Measurements from ENCODE around the gene HTRA3.

HTRA3 gene

DNA sequence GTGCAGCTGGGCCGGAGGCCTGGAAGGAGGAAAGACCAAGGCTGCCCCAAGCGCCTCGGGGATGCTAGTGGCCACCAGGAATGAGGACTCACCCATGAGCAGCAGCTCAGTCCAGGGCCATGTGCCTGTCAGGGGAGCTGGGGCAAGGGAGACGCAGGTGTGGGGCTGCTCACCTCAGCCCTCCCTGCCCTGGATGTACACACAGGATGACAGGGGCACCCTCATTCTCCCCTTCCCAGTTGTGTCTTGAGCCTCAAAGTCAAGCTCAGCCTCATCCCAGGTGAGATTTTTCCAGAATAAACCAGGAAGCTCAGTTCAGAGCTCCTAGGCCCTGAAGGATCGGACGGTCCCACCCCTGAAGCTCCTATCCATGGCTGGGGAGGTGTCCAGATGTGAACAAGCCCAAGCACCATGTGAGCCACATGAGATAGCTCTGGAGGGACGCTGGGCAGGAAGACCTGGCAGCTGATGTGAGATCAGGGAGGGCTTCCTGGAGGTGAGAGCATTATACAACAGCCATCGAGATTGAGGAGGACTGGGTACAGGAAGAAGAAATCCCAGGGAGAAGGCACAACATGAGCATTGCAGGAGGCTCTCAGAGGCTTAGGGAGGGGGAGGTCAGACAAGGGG, 23.0 kb downstream of the HTRA3 start:
- DNase-seq (ENCODE audit: low read depth in 1 of 2, low spot score in 1 of 2): no peak
- in situ Hi-C loops (cut with HindIII; ENCODE audit: low pct_unique_long_range_greater_than_20kb, low sequenced_read_pairs): no loop called here
- no peak for TF ChIP-seq JUND (IDR thresholded peaks at IDR 0.05; ENCODE audit: low read depth)

DNA sequence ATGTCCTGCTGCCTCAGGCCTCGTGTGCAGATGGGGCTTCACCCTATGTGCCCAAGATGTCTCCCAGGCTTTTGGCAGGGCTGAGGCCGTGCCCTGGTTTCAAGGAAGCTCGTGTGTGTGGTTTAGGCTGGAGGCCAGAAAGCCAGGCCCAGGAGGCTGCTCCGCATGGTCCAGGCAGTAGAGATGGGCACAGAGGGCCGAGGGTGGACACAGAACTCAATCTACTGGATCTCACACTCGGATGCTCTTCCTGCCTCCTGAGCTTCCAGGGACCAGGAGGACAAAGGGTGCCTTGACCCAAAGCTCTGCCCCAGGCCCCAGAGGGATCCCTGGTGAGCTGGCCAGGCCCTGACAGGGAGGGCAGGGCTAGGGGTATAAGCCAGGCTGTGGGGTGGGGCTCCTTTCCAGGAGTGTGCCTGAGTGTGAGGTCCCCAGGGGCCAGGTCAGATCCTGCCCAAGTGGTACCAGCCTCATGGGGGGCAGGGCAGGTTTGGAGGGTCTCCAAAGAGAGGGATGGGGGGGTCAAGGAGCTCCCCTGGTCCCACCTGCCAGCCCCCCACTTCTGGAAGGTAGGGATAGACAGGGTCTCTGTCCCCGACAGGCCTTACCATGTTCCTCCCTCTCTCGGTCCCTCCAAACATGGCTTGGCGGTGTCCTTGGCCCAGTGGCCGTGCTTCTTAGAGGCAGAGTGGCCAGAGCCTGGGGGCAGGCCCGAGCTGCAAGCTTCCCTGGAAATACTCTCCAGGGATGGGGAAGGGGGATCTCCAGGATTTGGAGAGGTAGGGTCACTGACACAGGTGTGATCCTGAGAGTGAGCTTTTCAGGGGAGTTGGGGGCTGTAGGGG, 23.8 kb downstream of the HTRA3 start:
- in situ Hi-C loops (cut with HindIII; ENCODE audit: low pct_unique_long_range_greater_than_20kb, low sequenced_read_pairs): no loop called here

DNA sequence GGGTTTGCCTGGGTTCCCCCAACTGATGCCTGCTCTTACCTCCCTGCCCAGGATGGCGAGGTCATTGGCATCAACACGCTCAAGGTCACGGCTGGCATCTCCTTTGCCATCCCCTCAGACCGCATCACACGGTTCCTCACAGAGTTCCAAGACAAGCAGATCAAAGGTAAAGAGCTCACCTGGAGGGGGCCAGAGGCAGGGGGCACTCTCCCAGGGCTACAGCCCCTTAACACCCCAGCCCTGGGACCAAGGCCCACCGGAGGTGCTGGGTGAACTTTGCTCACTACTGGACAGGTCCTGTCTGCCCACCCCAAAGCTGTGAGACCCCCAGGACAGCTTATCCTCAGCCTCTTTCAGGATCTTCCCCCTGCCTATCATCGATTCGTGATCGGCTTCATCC, 24.5 kb downstream of the HTRA3 start:
- in situ Hi-C loops (cut with HindIII; ENCODE audit: low pct_unique_long_range_greater_than_20kb, low sequenced_read_pairs): no loop called here
- DNase-seq (ENCODE audit: low read depth in 1 of 2, low spot score in 1 of 2): no peak
- no peak for TF ChIP-seq JUND (IDR thresholded peaks at IDR 0.05; ENCODE audit: low read depth)

More for the DNA sequence above, 23.8 kb downstream of the HTRA3 start:
- no peak for TF ChIP-seq JUND (IDR thresholded peaks at IDR 0.05; ENCODE audit: low read depth)
- DNase-seq (ENCODE audit: low read depth in 1 of 2, low spot score in 1 of 2): no peak

DNA sequence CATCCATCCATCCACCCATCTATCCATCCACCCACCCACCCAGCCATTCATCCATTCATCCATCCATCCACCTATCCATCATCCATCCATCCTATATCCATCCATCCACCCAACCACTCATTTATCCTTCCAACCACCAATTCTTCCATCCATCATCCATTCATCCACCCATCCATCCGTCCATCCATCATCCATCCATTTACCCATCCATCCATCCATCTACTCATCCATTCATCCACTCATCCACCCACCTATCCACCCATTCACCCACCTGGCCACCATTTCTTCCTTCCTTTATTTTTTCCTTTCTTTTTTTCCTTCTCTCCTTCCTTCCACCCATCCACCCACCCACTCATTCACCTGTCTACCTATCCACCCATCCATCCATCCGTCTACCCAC, 25.2 kb downstream of the HTRA3 start:
- no peak for DNase-seq (ENCODE audit: low read depth in 1 of 2, low spot score in 1 of 2)
- TF ChIP-seq JUND (IDR thresholded peaks at IDR 0.05; ENCODE audit: low read depth): no peak

DNA sequence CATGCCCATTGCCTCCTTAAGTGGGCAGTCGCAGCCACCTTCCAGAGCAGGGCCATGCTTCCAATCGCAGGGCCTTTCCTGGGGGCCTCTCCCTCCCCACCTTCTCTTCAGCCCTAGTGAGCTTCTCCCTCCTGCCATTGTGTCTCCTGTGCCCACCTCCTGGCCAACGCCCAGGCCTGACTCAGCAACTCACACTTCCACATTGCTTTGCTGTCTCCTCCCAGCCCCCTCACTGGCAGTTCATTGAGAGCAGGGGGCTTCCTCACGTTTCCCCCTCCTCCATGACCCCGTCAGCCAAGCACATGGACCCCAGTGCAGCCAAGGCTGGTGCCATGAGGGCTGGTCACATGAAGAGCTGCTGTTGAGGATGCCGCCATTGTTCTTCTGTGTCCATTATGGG, 25.9 kb downstream of the HTRA3 start:
- no peak for TF ChIP-seq JUND (IDR thresholded peaks at IDR 0.05; ENCODE audit: low read depth)
- in situ Hi-C loops (cut with HindIII; ENCODE audit: low pct_unique_long_range_greater_than_20kb, low sequenced_read_pairs): no loop called here
- no peak for DNase-seq (ENCODE audit: low read depth in 1 of 2, low spot score in 1 of 2)

More for the DNA sequence above, 25.2 kb downstream of the HTRA3 start:
- in situ Hi-C loops (cut with HindIII; ENCODE audit: low pct_unique_long_range_greater_than_20kb, low sequenced_read_pairs): no loop called here

DNA sequence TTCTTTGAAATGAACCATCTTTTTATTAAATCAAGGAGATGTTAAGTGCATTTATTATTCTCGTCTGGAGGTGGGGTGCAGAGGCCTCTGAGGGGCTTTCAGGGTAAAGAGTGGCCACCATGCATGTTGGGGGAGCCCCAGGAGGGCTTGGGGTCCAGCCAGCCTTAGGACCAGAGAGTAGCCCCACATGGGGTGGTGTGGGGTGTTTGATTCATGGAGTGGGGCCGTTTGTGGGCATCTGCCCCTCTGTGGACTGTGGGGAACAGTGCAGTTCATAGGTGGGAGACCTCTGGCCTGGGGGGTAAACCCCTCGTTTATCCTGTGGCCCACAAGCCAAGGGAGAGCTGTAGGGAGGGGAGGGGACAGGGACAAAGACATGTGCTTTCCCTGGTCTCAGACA, 26.9 kb downstream of the HTRA3 start:
- in situ Hi-C loops (cut with HindIII; ENCODE audit: low pct_unique_long_range_greater_than_20kb, low sequenced_read_pairs): no loop called here
- DNase-seq (ENCODE audit: low read depth in 1 of 2, low spot score in 1 of 2): no peak
- TF ChIP-seq JUND (IDR thresholded peaks at IDR 0.05; ENCODE audit: low read depth): no peak

DNA sequence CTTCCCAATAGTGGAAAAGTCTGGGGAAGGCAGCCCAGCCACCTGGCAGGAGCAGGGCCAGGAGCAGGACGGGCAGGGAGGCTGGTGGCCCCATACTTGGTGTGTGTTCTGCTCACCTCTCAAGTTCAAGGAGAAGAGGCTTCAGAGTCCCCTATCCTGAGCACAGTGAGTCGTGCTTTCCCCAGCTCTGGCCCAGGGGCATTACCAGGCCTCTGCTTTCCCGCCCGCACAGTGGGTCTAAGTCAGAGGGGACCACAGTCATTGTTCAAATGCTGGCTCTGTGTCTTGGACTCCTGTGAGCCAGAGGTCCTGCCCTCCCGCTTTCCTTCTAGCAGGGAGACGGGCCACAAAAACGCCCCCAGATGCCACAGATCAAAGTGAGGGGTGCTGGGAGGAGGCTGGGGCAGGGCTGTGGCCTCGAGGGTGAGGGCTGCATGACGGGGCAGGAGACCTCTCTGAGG, 27.6 kb downstream of the HTRA3 start:
- no peak for TF ChIP-seq JUND (IDR thresholded peaks at IDR 0.05; ENCODE audit: low read depth)
- in situ Hi-C loops (cut with HindIII; ENCODE audit: low pct_unique_long_range_greater_than_20kb, low sequenced_read_pairs): no loop called here
- no peak for DNase-seq (ENCODE audit: low read depth in 1 of 2, low spot score in 1 of 2)

DNA sequence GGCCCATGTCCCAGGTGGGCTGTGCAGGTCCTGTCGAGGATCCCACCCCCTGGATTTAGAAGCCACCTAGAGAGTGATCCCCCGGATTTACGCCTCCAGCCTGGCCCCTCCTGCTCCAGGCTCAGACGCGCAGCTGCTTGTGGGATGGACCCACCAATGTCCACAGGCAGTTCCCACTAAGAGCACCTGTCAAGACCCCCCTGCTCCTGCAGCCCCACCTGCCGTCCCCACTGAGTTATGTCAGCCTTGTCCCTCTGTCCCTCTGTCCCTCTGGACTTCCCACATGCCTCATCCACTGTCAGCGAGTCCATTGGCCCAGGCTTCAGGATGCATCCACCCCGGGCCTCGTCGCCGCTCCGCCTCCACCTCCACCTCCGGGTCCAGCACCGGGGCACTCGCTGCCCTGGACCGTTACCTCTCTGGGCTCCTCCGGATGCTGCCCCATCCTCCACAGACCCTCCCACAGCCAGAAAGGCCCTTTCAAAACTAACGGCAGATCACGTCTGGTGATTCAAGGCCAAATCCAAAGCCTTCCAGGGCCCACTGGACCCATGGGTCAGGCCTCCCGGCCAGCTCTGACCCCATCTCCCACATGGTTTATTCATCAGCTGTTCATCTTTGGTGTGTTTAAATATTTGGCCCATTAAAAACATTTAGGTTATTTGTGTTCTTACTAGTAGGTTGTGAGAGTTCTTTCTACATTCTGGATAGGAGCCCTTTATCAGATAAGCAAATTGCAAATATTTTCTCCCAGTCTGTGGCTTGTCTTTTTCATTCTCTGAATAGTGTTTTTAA, 28.3 kb downstream of the HTRA3 start:
- TF ChIP-seq JUND (IDR thresholded peaks at IDR 0.05; ENCODE audit: low read depth): no peak
- in situ Hi-C loops (cut with HindIII; ENCODE audit: low pct_unique_long_range_greater_than_20kb, low sequenced_read_pairs): no loop called here
- no peak for DNase-seq (ENCODE audit: low read depth in 1 of 2, low spot score in 1 of 2)

DNA sequence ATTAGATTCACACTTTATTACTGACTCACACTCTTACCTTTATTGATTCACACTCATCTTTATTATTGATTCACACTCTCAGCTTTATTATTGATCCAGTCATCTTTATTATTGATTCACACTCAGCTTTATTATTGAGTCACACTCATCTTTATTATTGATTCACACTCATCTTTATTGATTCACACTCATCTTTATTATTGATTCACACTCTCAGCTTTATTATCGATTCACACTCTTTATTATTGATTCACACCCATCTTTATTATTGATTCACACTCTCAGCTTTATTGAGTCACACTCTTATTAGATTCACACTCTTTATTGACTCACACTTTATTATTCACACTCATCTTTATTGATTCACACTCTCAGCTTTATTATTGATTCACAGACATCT, 31.3 kb downstream of the HTRA3 start:
- TF ChIP-seq JUND (IDR thresholded peaks at IDR 0.05; ENCODE audit: low read depth): no peak
- in situ Hi-C loops (cut with HindIII; ENCODE audit: low pct_unique_long_range_greater_than_20kb, low sequenced_read_pairs): no loop called here
- no peak for DNase-seq (ENCODE audit: low read depth in 1 of 2, low spot score in 1 of 2)

DNA sequence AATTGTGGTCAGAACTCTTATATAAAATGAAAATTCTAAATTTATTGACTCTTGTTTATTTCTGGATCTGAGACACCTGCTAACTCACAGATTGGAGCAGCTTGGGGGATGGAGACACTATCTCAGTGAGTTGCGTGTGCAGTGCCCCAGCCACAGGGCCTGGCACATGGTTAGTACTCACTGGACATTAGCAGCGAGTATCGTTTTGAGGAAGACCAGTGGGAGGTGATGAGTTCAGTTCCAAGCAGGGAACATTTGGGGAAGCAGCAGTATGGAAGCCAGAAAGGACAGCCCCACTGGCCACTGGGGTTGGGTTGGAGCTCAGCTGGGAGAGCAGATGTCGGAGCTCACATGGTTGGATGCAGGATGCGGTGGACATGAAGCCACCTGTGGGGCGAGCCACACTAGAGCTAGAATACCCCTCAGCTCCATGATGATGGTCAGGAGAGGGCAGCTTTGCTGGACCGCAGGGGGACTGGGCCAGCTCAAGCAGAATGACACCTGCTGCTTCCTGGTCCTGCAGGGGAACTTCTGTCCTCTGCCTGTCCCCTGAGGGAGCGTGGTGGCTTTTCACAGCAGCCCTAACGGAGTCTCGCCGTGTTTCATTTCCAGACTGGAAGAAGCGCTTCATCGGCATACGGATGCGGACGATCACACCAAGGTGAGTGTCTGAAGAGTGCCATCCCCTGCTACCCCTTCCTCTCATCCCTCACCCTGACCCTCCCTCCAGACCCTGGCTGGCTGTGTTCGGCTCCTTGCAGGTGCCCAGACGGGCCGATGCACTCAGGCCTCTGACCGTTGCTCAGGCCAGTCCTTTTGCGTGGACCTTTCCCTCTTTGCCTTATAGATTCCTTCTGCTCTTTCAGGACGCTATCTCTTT, 32.5 kb downstream of the HTRA3 start:
- in situ Hi-C loops (cut with HindIII; ENCODE audit: low pct_unique_long_range_greater_than_20kb, low sequenced_read_pairs): no loop called here
- DNase-seq (ENCODE audit: low read depth in 1 of 2, low spot score in 1 of 2): no peak
- no peak for TF ChIP-seq JUND (IDR thresholded peaks at IDR 0.05; ENCODE audit: low read depth)

DNA sequence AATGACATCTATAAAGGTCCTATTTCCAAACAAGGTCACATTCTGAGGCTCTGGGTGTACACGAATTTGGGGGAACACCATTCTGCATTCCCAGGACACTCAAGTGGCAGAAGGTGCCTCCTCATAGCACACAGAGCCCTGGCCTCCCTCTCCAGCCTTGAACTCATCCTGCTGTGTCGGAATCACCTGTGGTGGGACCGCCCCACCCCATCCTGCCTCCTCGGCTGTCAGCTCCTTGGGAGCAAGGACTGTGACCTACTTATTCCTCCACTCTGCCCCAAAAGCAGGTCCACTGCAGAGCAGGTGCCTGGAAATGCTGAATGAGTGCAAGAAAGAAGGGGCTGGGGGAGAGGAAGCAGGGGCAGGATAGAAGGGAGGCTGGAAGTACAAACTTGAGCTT, 33.5 kb downstream of the HTRA3 start:
- TF ChIP-seq JUND (IDR thresholded peaks at IDR 0.05; ENCODE audit: low read depth): no peak
- in situ Hi-C loops (cut with HindIII; ENCODE audit: low pct_unique_long_range_greater_than_20kb, low sequenced_read_pairs): no loop called here
- no peak for DNase-seq (ENCODE audit: low read depth in 1 of 2, low spot score in 1 of 2)

Data from T47D (cell line).